Neural crest cell (in vitro differentiated cells): ENCODE measurements around the gene TPO. TPM values are rescaled to one million over a fixed set of nuclear protein-coding genes. Genes with fewer than 3 reads are reported as not detected.

ENCODE experiments used
- DNase-seq: peaks from one replicate; pipeline ENCODE4 v3.0.0; 2021; ENCODE audit warnings: low read depth, mixed read lengths, low spot score
- H3K27ac Mint-ChIP-seq: one replicate; pipeline ENCODE4 v1.8.0; 2021; ENCODE audit warnings: mild to moderate bottlenecking, mixed read lengths; ENCODE audit not compliant: unreplicated experiment
- H3K27me3 Mint-ChIP-seq: 2 replicates; pipeline ENCODE4 v1.8.0; 2021; ENCODE audit warnings: low read depth, mild to moderate bottlenecking, mixed read lengths
- H3K36me3 Mint-ChIP-seq: 2 replicates; pipeline ENCODE4 v1.8.0; 2021; ENCODE audit warnings: low read depth, mild to moderate bottlenecking, mixed read lengths
- H3K4me1 Mint-ChIP-seq: 2 replicates; pipeline ENCODE4 v1.8.0; 2021; ENCODE audit warnings: mixed read lengths
- H3K4me3 Mint-ChIP-seq: one replicate; pipeline ENCODE4 v1.8.0; 2021; ENCODE audit warnings: mild to moderate bottlenecking, mixed read lengths
- H3K9me3 Mint-ChIP-seq: 2 replicates; pipeline ENCODE4 v1.8.0; 2021; ENCODE audit warnings: mixed read lengths
- total RNA-seq: library from RNA; stranded (reverse); gene quantifications from 2 replicates; pipeline ENCODE4 v1.2.1, GENCODE V29; 2021
- TF ChIP-seq, protein P1 (sequence below): fragments of 200-600 bp; sonication (generic); conservative IDR thresholded peaks from 2 replicates; pipeline ENCODE4 v1.5.0; 2021; ENCODE audit warnings: antibody characterized with exemption, mild to moderate bottlenecking

The TPO gene
- total RNA-seq, 1 donor from 2014 or later: not detected

DNA sequence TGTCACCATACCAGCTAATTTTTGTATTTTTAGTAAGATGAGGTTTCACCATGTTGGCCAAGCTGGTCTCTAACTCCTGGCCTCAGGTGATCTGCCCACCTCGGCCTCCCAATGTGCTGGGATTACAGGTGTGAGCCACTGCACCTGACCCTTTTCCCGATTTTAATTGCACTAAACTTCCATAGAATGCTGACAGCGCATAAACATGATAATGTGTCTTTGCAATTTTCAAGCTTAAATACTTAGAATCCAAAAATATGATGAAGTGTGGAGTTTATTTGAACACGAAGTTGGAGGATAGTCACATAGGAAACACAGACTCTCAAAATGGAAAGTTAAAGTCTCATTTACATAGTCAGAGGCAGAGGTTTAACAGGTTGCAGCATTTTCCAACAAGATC, 138.6 kb downstream of the TPO start:
- H3K4me3 Mint-ChIP-seq: no peak overlapping the region
- TF ChIP-seq, protein P1, sequence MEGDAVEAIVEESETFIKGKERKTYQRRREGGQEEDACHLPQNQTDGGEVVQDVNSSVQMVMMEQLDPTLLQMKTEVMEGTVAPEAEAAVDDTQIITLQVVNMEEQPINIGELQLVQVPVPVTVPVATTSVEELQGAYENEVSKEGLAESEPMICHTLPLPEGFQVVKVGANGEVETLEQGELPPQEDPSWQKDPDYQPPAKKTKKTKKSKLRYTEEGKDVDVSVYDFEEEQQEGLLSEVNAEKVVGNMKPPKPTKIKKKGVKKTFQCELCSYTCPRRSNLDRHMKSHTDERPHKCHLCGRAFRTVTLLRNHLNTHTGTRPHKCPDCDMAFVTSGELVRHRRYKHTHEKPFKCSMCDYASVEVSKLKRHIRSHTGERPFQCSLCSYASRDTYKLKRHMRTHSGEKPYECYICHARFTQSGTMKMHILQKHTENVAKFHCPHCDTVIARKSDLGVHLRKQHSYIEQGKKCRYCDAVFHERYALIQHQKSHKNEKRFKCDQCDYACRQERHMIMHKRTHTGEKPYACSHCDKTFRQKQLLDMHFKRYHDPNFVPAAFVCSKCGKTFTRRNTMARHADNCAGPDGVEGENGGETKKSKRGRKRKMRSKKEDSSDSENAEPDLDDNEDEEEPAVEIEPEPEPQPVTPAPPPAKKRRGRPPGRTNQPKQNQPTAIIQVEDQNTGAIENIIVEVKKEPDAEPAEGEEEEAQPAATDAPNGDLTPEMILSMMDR: no peak
- no peaks in the 10 kb centered on the region for H3K36me3 Mint-ChIP-seq
- DNase-seq: no peak
- H3K4me1 Mint-ChIP-seq: peaks cover 17% of the 10 kb centered on the region
- H3K27ac Mint-ChIP-seq: no peak overlapping the region
- H3K9me3 Mint-ChIP-seq: peaks cover 5% of the 10 kb centered on the region
- peaks cover 2% of the 10 kb centered on the region for H3K27me3 Mint-ChIP-seq

DNA sequence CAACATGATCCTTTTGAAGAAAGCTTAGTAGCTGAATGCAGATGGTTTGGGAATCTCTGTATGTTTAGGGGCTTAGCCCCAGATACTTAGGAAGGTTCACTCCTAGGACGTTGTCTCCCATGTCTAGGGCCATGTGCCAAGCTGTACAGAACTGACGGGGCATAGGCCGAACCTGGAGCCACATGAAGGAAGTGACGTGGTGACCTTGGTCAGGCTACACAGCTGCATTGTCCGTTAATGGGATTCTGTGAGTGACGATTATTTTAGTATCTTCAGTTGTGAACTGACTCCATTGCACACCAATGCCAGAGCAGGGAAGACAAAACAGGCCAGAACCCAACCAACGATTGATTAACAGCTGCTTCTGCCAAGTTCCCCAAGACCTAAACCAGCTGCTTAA, 139.3 kb downstream of the TPO start:
- Mint-ChIP-seq H3K9me3 (peaks cover 5% of the 10 kb centered on the region), H3K36me3 (no peaks in the 10 kb centered on the region), H3K4me1 (peaks cover 17% of the 10 kb centered on the region), H3K4me3 (no peak overlapping the region), H3K27me3 (peaks cover 2% of the 10 kb centered on the region), H3K27ac (no peak overlapping the region)
- DNase-seq: no peak
- TF ChIP-seq, protein P1: no peak

DNA sequence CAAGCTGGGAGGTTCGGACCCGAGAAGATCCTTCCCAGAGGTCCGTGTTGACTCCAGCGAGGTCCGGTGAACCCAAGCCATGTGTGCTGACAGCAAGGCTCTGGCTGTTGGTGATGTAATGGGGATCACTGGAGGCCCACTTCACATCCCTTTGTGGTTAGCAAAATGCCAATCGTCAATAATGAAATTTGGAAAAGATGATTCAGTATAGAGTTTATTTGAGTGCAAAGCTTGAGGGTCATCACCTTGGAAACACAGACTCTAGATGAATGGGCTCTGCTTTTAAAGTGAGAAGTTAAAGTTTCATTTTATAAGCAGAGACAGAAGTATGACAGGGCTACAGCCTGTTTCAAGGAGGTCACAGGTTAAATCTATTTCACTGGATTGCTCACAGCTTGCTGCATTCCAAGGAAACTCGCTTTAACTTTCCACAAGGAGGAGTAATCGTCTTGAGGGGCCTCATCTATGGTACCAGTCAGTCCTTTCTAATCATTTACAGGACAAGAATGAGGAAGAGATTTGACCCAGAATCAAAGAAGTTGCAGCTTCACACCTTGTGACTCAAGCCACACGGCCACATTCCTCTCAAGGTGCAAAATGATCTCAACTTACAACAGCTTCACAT, 140.5 kb downstream of the TPO start:
- H3K27me3 Mint-ChIP-seq: peaks cover 2% of the 10 kb centered on the region
- peaks cover 17% of the 10 kb centered on the region for H3K4me1 Mint-ChIP-seq
- peaks cover 5% of the 10 kb centered on the region for H3K9me3 Mint-ChIP-seq
- no peak overlapping the region for H3K27ac Mint-ChIP-seq
- no peak overlapping the region for H3K4me3 Mint-ChIP-seq
- TF ChIP-seq, protein P1: no peak
- DNase-seq: no peak
- H3K36me3 Mint-ChIP-seq: no peaks in the 10 kb centered on the region

DNA sequence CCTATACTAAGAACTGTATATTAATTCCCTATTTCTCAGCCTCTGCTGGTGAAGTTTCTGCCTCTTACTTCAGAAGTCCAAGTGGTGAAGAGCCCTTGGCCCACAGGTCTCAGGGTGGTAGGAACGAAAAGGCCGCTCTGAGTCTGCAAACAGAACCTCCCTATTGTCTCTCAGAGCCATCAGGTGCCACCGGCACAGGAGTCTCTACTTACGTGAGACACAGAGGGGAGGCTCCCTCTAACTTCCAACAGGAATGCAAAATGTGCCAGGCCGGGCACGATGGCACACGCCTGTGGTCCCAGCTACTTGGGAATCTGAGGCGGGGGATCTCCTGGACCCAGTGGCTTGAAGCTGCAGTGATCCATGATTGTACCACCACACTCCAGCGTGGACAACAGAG, 143.0 kb downstream of the TPO start:
- no peaks in the 10 kb centered on the region for H3K27me3 Mint-ChIP-seq
- TF ChIP-seq, protein P1: no peak
- peaks cover 17% of the 10 kb centered on the region for H3K4me1 Mint-ChIP-seq
- H3K9me3 Mint-ChIP-seq: peaks cover 5% of the 10 kb centered on the region
- H3K4me3 Mint-ChIP-seq: no peak overlapping the region
- no peak overlapping the region for H3K27ac Mint-ChIP-seq
- H3K36me3 Mint-ChIP-seq: no peaks in the 10 kb centered on the region
- no peak for DNase-seq

DNA sequence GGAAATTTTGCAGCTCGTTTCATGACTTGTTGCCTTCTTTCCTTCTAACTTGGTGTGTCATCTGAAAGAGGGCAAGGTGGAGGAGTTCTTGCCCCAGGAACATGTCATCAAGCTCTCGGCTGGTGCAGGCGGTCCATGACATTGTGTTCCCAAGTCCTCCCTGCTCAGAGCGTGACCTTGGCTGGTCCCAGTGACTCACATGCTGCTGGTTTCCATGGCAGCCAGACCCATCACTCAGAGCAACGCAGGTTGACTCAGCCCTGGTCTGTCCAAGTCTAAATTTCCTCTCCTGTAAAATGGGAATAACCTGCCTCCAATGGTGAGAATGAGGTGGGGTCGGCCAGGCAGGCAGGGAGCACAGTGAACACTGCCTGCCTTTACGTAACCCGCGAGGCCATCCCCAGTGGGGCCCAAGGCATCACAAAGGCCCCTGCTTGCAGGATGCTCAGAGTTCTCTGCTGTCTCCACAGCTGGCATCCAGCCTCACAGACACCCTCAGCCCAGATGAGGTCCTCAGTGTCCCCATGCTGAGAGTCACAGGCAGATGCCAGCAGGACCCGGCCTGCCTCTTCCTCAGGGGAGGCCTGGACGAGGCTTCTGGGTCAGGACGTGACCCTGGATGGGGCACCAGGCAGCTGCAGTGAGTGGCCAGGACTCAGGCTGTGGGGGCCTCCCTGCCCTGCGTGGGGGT, 143.7 kb downstream of the TPO start:
- H3K4me3 Mint-ChIP-seq: no peak overlapping the region
- TF ChIP-seq, protein P1: no peak
- no peaks in the 10 kb centered on the region for H3K36me3 Mint-ChIP-seq
- peaks cover 5% of the 10 kb centered on the region for H3K9me3 Mint-ChIP-seq
- H3K27ac Mint-ChIP-seq: no peak overlapping the region
- no peaks in the 10 kb centered on the region for H3K27me3 Mint-ChIP-seq
- H3K4me1 Mint-ChIP-seq: peaks cover 17% of the 10 kb centered on the region
- no peak for DNase-seq
